ENCODE results near the gene ADCY1.

Gene ADCY1

DNA sequence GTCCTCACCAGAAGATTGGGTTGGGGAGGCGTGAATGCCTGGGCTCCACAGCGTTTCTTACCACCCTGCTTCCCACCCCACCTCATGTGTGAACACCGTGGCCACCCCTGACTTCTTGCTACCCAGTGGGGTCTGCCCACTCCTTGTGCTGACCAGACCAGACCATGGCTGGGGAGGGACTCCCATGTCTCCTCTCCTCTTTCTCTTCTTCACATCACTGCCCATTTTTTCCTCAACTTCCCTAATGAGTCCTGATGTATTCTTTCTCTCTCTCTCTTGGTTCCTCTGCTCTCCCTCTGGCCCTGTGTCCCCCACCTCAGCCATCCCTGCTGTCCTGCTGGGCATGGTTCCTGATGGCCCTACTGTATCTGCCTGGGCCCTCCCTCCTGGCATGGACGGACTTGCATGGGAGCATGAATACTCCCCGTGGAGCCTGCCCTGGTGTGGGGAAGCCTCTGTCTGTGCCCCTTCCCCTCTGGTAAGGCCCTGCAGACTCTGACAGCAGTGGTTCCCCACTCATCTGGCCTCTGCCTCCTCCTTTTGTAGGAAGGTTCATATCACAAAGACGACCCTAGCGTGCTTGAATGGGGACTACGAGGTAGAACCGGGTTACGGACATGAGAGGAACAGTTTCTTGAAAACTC is 85.5 kb downstream of the ADCY1 start:
- H3K36me3 Mint-ChIP-seq (ENCODE audit: insufficient read depth): peaks cover 2% of the 10 kb centered on the region
- ATAC-seq (replicated peaks) (no peak), DNase-seq (no peak)
- no peak overlapping the region for H3K4me3 Mint-ChIP-seq
- H3K27me3 Mint-ChIP-seq: peaks cover 0 to 17% of the 10 kb centered on the region in 2 donors
- no peaks in the 10 kb centered on the region for H3K4me1 Mint-ChIP-seq (ENCODE audit: low read depth in 2 of 2)
- H3K27ac Mint-ChIP-seq: no peak overlapping the region
- no peaks in the 10 kb centered on the region for H3K9me3 Mint-ChIP-seq

GRCh38 chr7:45660201-45660900 is 86.2 kb downstream of the ADCY1 start:
- H3K27me3 Mint-ChIP-seq: peaks cover 0 to 17% of the 10 kb centered on the region in 2 donors
- H3K36me3 Mint-ChIP-seq (ENCODE audit: insufficient read depth): peaks cover 2% of the 10 kb centered on the region
- no peak overlapping the region for H3K4me3 Mint-ChIP-seq
- ATAC-seq (replicated peaks) (no peak), DNase-seq (no peak)
- no peaks in the 10 kb centered on the region for H3K9me3 Mint-ChIP-seq
- H3K27ac Mint-ChIP-seq: no peak overlapping the region
- H3K4me1 Mint-ChIP-seq (ENCODE audit: low read depth in 2 of 2): no peaks in the 10 kb centered on the region

DNA sequence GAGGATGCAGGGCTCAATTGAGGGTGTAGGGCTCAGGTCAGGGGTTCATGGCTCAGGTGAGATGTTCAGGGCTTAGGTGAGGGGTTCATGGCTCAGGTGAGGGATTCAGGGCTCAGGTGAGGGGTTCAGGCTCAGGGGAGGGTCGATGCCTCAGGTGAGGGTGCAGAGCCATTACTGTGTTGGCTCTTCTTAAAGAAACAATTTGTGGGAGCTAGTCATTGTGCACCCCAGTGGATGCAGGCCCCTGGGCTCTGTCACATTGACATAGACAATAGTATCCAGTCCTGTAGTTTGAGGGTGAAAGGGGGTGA is 86.7 kb downstream of the ADCY1 start:
- Mint-ChIP-seq H3K27me3 (peaks cover 0 to 17% of the 10 kb centered on the region in 2 donors), H3K36me3 (ENCODE audit: insufficient read depth) (peaks cover 2% of the 10 kb centered on the region), H3K4me3 (no peak overlapping the region), H3K9me3 (no peaks in the 10 kb centered on the region), H3K4me1 (ENCODE audit: low read depth in 2 of 2) (no peaks in the 10 kb centered on the region), H3K27ac (no peak overlapping the region)
- DNase-seq (no peak), ATAC-seq (replicated peaks) (no peak)

GRCh38 chr7:45661302-45661995 is 87.3 kb downstream of the ADCY1 start:
- Mint-ChIP-seq H3K36me3 (ENCODE audit: insufficient read depth) (peaks cover 2% of the 10 kb centered on the region), H3K27me3 (peaks cover 0 to 17% of the 10 kb centered on the region in 2 donors), H3K27ac (no peak overlapping the region), H3K9me3 (no peaks in the 10 kb centered on the region), H3K4me3 (no peak overlapping the region), H3K4me1 (ENCODE audit: low read depth in 2 of 2) (no peaks in the 10 kb centered on the region)
- ATAC-seq (replicated peaks) (no peak), DNase-seq (no peak)

DNA sequence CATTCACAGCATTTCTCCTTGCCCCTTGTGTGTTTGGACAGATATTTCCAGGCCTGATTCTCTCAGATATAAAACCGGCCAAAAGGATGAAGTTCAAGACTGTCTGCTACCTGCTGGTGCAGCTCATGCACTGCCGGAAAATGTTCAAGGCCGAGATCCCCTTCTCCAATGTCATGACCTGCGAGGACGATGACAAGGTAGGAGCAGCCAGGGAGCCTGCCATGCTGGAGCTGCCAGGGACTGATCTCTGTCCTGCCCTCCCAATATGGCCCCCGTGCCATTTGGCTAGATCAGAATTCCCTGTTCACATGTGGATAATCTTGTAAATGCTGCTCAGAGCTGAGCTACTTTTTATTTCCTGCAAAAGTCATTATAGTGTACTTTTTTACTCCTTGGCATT is 87.8 kb downstream of the ADCY1 start:
- peaks cover 2% of the 10 kb centered on the region for H3K36me3 Mint-ChIP-seq (ENCODE audit: insufficient read depth)
- no peaks in the 10 kb centered on the region for H3K9me3 Mint-ChIP-seq
- no peak overlapping the region for H3K4me3 Mint-ChIP-seq
- H3K27me3 Mint-ChIP-seq: peaks cover 0 to 17% of the 10 kb centered on the region in 2 donors
- no peak for ATAC-seq (replicated peaks)
- H3K27ac Mint-ChIP-seq: no peak overlapping the region
- H3K4me1 Mint-ChIP-seq (ENCODE audit: low read depth in 2 of 2): no peaks in the 10 kb centered on the region
- DNase-seq: no peak

- DNase-seq (no peak), ATAC-seq (replicated peaks) (no peak)
- Mint-ChIP-seq H3K4me1 (ENCODE audit: low read depth in 2 of 2) (no peaks in the 10 kb centered on the region), H3K9me3 (no peaks in the 10 kb centered on the region), H3K4me3 (no peak overlapping the region), H3K27me3 (peaks cover 0 to 17% of the 10 kb centered on the region in 2 donors), H3K27ac (no peak overlapping the region), H3K36me3 (ENCODE audit: insufficient read depth) (peaks cover 2% of the 10 kb centered on the region)
Observed at GRCh38 chr7:45662540-45663166, 88.5 kb downstream of the ADCY1 start.

DNA sequence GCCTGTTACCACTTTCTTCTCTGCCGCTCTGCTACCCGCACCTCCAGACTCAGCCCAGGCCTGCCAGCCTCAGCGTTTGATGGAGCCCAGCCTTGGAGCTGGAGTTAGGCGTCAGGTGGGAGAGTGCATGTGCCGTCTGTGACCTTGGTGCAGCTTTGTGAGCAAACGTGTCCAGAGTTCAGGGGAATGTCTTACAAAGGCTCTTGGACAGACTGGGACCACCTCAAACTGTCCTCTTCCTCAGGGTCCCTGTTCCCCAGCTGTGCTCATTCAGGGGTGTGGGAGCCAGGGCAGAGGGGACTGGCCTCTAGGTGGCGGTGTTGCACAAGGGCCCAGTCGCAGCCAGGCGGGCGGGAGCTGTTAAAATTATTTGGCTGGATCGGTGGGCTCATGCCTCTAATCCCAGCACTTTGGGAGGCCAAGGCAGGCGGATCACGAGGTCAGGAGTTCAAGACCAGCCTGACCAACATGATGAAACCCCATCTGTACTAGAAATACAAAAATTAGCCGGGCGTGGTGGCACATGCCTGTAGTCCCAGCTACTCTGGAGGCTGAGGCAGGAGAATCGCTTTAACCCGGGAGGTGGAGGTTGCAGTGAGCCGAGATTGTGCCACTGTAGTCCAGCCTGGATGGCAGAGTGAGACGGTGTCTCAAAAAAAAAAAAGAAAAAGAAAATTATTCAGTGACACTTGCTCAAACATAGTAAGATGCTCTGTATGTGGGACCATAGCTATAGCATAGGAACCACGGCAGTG is 89.2 kb downstream of the ADCY1 start:
- H3K9me3 Mint-ChIP-seq: no peaks in the 10 kb centered on the region

DNA sequence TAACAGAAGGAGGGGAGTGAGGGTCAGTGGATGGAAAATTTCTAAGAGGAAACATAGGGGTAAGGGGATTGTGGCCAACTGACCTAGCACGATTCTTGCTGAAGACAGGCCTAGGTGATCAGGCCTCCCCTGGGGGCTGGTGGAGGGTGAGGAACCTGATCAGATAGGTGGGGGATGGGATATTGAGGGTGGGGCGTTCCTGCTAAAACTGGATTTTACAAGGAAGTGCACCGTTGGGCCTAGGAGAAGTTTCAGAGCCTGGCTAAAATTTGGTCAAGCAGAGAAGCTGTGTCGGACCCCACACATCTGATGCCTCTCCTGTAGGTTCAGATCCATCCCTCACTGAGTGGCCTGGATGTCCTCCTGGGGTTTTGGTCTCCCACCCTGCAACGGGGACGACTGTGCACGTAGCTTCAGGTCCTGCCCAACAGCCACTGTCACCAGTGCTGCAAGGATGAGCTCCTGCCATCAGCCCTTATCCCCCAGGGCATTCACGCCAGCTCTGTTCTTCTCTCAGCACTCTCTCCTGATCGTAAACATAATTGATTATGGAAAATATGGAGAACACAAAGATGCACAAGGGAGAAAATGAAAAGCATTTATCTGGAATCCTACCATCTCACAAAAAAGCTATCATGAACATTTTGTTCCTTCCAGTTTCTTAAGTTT is 89.9 kb downstream of the ADCY1 start:
- Mint-ChIP-seq H3K27ac (no peak overlapping the region), H3K9me3 (no peaks in the 10 kb centered on the region), H3K4me3 (no peak overlapping the region), H3K27me3 (peaks cover 0 to 25% of the 10 kb centered on the region in 2 donors), H3K4me1 (ENCODE audit: low read depth in 2 of 2) (no peaks in the 10 kb centered on the region), H3K36me3 (ENCODE audit: insufficient read depth) (peaks cover 6% of the 10 kb centered on the region)
- no peak for DNase-seq
- no peak for ATAC-seq (replicated peaks)

More for the DNA sequence above, 89.2 kb downstream of the ADCY1 start:
- H3K27ac Mint-ChIP-seq: no peak overlapping the region
- ATAC-seq (replicated peaks) (no peak), DNase-seq (no peak)
- H3K4me3 Mint-ChIP-seq: no peak overlapping the region
- H3K4me1 Mint-ChIP-seq (ENCODE audit: low read depth in 2 of 2): no peaks in the 10 kb centered on the region
- H3K36me3 Mint-ChIP-seq (ENCODE audit: insufficient read depth): peaks cover 2% of the 10 kb centered on the region
- H3K27me3 Mint-ChIP-seq: peaks cover 0 to 17% of the 10 kb centered on the region in 2 donors

GRCh38 chr7:45665172-45665571 is 91.0 kb downstream of the ADCY1 start:
- ATAC-seq (replicated peaks) (no peak), DNase-seq (no peak)
- H3K27ac Mint-ChIP-seq: no peak overlapping the region
- peaks cover 0 to 19% of the 10 kb centered on the region in 2 donors for H3K27me3 Mint-ChIP-seq
- no peak overlapping the region for H3K4me3 Mint-ChIP-seq
- H3K36me3 Mint-ChIP-seq (ENCODE audit: insufficient read depth): peaks cover 6% of the 10 kb centered on the region
- no peaks in the 10 kb centered on the region for H3K4me1 Mint-ChIP-seq (ENCODE audit: low read depth in 2 of 2)
- no peaks in the 10 kb centered on the region for H3K9me3 Mint-ChIP-seq

DNA sequence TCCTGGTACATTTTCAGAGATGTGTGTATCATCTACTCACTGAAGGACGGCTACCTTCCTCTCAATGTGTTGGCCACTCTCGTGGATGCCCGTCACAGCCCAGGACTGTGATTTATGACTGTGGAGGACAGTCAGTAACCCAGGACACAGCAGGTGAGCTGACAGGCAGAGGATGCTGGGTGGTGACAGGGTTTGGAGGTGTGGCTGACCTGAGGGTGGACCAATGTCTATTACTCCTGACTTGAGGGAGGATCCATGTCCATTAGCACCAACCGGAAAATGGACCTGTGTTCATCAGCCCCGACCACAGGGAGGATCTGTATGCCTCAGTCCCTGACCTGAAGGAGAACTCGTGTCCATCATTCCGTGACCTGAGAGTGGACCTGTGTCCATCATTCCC is 96.1 kb downstream of the ADCY1 start:
- Mint-ChIP-seq H3K9me3 (no peaks in the 10 kb centered on the region), H3K4me3 (no peak overlapping the region)

GRCh38 chr7:45670717-45671116 is 96.5 kb downstream of the ADCY1 start:
- no peak for DNase-seq
- H3K4me1 Mint-ChIP-seq (ENCODE audit: low read depth in 2 of 2): no peaks in the 10 kb centered on the region
- H3K27me3 Mint-ChIP-seq: peaks cover 16 to 35% of the 10 kb centered on the region in 2 donors
- H3K9me3 Mint-ChIP-seq: no peaks in the 10 kb centered on the region
- no peak overlapping the region for H3K4me3 Mint-ChIP-seq
- H3K27ac Mint-ChIP-seq: no peak overlapping the region
- peaks cover 3% of the 10 kb centered on the region for H3K36me3 Mint-ChIP-seq (ENCODE audit: insufficient read depth)
- ATAC-seq (replicated peaks): no peak

More for the DNA sequence above, 96.1 kb downstream of the ADCY1 start:
- H3K4me1 Mint-ChIP-seq (ENCODE audit: low read depth in 2 of 2): no peaks in the 10 kb centered on the region
- DNase-seq (no peak), ATAC-seq (replicated peaks) (no peak)
- peaks cover 3% of the 10 kb centered on the region for H3K36me3 Mint-ChIP-seq (ENCODE audit: insufficient read depth)
- peaks cover 15 to 32% of the 10 kb centered on the region in 2 donors for H3K27me3 Mint-ChIP-seq
- H3K27ac Mint-ChIP-seq: no peak overlapping the region

DNA sequence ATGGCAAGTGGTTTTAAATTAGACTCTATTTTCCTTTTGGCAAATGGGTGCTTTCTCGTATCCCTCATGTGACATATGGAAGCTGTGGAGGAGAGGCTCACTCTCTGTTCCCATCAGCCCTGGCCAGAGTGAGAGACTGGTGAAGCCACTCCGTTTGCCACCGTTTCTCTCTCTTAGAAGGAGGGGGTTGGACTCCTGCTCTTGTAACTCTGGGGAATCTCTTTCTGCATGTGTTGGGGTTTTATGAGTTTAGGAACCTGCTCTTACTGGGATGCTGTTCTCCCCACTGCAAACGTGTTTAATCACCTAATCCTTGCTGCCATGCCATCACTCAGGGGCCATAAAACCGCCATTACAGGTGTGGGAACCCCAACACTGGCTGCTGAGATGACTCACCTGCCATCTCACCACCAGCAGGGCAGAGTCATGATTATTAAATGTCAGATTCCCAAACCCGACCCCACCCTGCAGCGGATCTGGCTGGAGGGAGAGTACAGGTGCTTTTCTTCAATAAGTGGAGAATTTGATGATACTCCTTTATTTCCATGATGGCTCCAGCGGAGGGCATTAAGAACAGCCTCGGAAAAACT is 103.2 kb downstream of the ADCY1 start:
- Mint-ChIP-seq H3K27ac (no peak overlapping the region), H3K9me3 (no peaks in the 10 kb centered on the region), H3K27me3 (peaks cover 46 to 62% of the 10 kb centered on the region in 2 donors), H3K4me1 (ENCODE audit: low read depth in 2 of 2) (no peaks in the 10 kb centered on the region), H3K36me3 (ENCODE audit: insufficient read depth) (no peaks in the 10 kb centered on the region), H3K4me3 (no peak overlapping the region)
- no peak for DNase-seq
- ATAC-seq (replicated peaks): no peak
